ENCODE results near the gene ARNT2.

GRCh38 chr15:80518522-80518921 lies 114.3 kb downstream of the ARNT2 start:
- TF ChIP-seq POLR2A (IDR thresholded peaks at IDR 0.05; ENCODE audit: low read length) (no peak), GATA1 (IDR thresholded peaks at IDR 0.05; ENCODE audit: low read depth, low read length) (no peak)
